Panc1 (cell line): Measurements from ENCODE around the gene RASGRF2.

Source experiments
- POLR2AphosphoS5 ChIP-seq: IDR thresholded peaks from 2 replicates; pipeline ENCODE4 v1.6.1; 2012; ENCODE audit warnings: mild to moderate bottlenecking, low read depth, low read length, moderate library complexity
- SIN3A ChIP-seq: IDR thresholded peaks from 2 replicates; pipeline ENCODE4 v1.6.1; 2012; ENCODE audit warnings: low read depth, mild to moderate bottlenecking, low read length, moderate library complexity, borderline replicate concordance; ENCODE audit not compliant: insufficient read depth
- TCF7L2 ChIP-seq: IDR thresholded peaks from 2 replicates; pipeline ENCODE4 v1.6.1; 2011; ENCODE audit warnings: mild to moderate bottlenecking, low read depth, low read length, inconsistent platforms
- TF ChIP-seq, protein P1 (sequence below): fragments of 450-650 bp; IDR thresholded peaks from 2 replicates; pipeline ENCODE4 v1.5.1; 2017; ENCODE audit warnings: mild to moderate bottlenecking
- TF ChIP-seq, protein P2 (sequence below), 2 experiments: IDR thresholded peaks; 2 replicates each; pipeline ENCODE4 v1.6.1; 2011 to 2012; ENCODE audit warnings: low read depth in 2 of 2, control low read depth in 1 of 2, low read length in 1 of 2, mild to moderate bottlenecking in 1 of 2, moderate library complexity in 1 of 2; ENCODE audit not compliant: insufficient read depth in 1 of 2

- TF ChIP-seq, protein P1, sequence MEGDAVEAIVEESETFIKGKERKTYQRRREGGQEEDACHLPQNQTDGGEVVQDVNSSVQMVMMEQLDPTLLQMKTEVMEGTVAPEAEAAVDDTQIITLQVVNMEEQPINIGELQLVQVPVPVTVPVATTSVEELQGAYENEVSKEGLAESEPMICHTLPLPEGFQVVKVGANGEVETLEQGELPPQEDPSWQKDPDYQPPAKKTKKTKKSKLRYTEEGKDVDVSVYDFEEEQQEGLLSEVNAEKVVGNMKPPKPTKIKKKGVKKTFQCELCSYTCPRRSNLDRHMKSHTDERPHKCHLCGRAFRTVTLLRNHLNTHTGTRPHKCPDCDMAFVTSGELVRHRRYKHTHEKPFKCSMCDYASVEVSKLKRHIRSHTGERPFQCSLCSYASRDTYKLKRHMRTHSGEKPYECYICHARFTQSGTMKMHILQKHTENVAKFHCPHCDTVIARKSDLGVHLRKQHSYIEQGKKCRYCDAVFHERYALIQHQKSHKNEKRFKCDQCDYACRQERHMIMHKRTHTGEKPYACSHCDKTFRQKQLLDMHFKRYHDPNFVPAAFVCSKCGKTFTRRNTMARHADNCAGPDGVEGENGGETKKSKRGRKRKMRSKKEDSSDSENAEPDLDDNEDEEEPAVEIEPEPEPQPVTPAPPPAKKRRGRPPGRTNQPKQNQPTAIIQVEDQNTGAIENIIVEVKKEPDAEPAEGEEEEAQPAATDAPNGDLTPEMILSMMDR: no peak
- TF ChIP-seq SIN3A: no peak
- TF ChIP-seq, protein P2, sequence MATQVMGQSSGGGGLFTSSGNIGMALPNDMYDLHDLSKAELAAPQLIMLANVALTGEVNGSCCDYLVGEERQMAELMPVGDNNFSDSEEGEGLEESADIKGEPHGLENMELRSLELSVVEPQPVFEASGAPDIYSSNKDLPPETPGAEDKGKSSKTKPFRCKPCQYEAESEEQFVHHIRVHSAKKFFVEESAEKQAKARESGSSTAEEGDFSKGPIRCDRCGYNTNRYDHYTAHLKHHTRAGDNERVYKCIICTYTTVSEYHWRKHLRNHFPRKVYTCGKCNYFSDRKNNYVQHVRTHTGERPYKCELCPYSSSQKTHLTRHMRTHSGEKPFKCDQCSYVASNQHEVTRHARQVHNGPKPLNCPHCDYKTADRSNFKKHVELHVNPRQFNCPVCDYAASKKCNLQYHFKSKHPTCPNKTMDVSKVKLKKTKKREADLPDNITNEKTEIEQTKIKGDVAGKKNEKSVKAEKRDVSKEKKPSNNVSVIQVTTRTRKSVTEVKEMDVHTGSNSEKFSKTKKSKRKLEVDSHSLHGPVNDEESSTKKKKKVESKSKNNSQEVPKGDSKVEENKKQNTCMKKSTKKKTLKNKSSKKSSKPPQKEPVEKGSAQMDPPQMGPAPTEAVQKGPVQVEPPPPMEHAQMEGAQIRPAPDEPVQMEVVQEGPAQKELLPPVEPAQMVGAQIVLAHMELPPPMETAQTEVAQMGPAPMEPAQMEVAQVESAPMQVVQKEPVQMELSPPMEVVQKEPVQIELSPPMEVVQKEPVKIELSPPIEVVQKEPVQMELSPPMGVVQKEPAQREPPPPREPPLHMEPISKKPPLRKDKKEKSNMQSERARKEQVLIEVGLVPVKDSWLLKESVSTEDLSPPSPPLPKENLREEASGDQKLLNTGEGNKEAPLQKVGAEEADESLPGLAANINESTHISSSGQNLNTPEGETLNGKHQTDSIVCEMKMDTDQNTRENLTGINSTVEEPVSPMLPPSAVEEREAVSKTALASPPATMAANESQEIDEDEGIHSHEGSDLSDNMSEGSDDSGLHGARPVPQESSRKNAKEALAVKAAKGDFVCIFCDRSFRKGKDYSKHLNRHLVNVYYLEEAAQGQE (IDR thresholded peaks at IDR 0.05; ENCODE audit: insufficient read depth in 1 of 2, low read depth in 2 of 2, low read length in 1 of 2): no peak
- no peak for TF ChIP-seq POLR2AphosphoS5
- TF ChIP-seq TCF7L2: no peak
Observed at GRCh38 chr5:81075041-81075440, 114.9 kb downstream of the RASGRF2 start.
